Sigmoid colon (tissue), 7 donors: ENCODE measurements around the gene PTPRA. TPM values are rescaled to one million over a fixed set of nuclear protein-coding genes. Genes with fewer than 3 reads are reported as not detected.

ENCODE experiments used
- DNase-seq: peaks from one replicate; pipeline ENCODE4 v3.0.0-alpha.2; 2019
- H3K27ac ChIP-seq, 4 donors: fragments of 200-600 bp; sonication (generic); one replicate each; pipeline ENCODE4 v1.5.1; 2016 to 2019; ENCODE audit warnings: mild to moderate bottlenecking in 1 of 4
- H3K27me3 ChIP-seq, 3 donors: fragments of 200-600 bp; sonication (generic); one replicate each; pipeline ENCODE4 v1.5.1; 2019; ENCODE audit warnings: mild to moderate bottlenecking in 1 of 3
- H3K36me3 ChIP-seq, 4 donors: fragments of 200-600 bp; sonication (generic); one replicate each; pipeline ENCODE4 v1.5.1; 2016 to 2019
- H3K4me1 ChIP-seq, 4 donors: fragments of 200-600 bp; sonication (generic); one replicate each; pipeline ENCODE4 v1.5.1; 2017 to 2019
- H3K4me3 ChIP-seq, 4 donors: fragments of 200-600 bp; sonication (generic); one replicate each; pipeline ENCODE4 v1.5.1; 2017 to 2019; ENCODE audit warnings: mild to moderate bottlenecking in 2 of 4, moderate library complexity in 1 of 4
- H3K9me3 ChIP-seq, 4 donors: fragments of 200-600 bp in 3 of 4; sonication (generic) in 3 of 4; one replicate each; pipeline versions ENCODE4 v1.5.1 to v1.6.1; 2013 to 2019
- CTCF ChIP-seq, 4 experiments: fragments of 450-650 bp in 3 of 4; fragments of 200-600 bp in 1 of 4; IDR thresholded peaks; one replicate each; pipeline ENCODE4 v1.5.1; 2016 to 2019; ENCODE audit warnings: antibody characterized with exemption in 4 of 4, mild to moderate bottlenecking in 3 of 4, moderate library complexity in 2 of 4
- EP300 ChIP-seq, 4 donors: sonication (generic); formaldehyde crosslinking; IDR thresholded peaks; one replicate each; pipeline ENCODE4 v1.6.1; 2017; ENCODE audit warnings: antibody characterized with exemption in 4 of 4
- POLR2A ChIP-seq, 2 donors: fragments of 450-650 bp; IDR thresholded peaks; one replicate each; pipeline ENCODE4 v1.6.1; 2016; ENCODE audit warnings: antibody characterized with exemption in 2 of 2, mild to moderate bottlenecking in 2 of 2, moderate library complexity in 2 of 2
- POLR2AphosphoS5 ChIP-seq, 4 donors: sonication (generic); formaldehyde crosslinking; IDR thresholded peaks; one replicate each; pipeline ENCODE4 v1.6.1; 2017; ENCODE audit warnings: antibody characterized with exemption in 4 of 4
- WGBS, 2 donors: extraction: QIAGEN DNeasy Blood & Tissue Kit; methylation state at CpG; one replicate each; pipeline ENCODE4 v1.1.7; 2013; 5-methylcytosine and 5-hydroxymethylcytosine counted together
- intact Hi-C: fragments of 100-400 bp; cut with DNase I; formaldehyde crosslinking; loops from one replicate; pipeline ENCODE4 v1.15.1; 2023
- polyA plus RNA-seq, 3 donors: library from polyadenylated mRNA; stranded (reverse); fragments of 200-250 nt; gene quantifications; one replicate each; pipeline ENCODE4 v1.2.3, GENCODE V29; 2013
- total RNA-seq, 4 donors: library from RNA; depleted of rRNA; stranded (reverse); fragments of >200 nt; gene quantifications; one replicate each; pipeline ENCODE4 v1.1.0, GENCODE V29; 2016
- donor health status: healthy with polysubstance abuse.
- donor health status: Bipolar disorder and iron deficiency.
- donor health status: healthy.

PTPRA gene
- total and polyA plus RNA-seq, 7 donors: 10.2 to 86.4 (median 62.0) TPM

GRCh38 chr20:2887715-2888114 is 14.4 kb downstream of the PTPRA start:
- WGBS, 2 donors: 90 to 92% methylated on average over 3 of the region's 3 CpGs

DNA sequence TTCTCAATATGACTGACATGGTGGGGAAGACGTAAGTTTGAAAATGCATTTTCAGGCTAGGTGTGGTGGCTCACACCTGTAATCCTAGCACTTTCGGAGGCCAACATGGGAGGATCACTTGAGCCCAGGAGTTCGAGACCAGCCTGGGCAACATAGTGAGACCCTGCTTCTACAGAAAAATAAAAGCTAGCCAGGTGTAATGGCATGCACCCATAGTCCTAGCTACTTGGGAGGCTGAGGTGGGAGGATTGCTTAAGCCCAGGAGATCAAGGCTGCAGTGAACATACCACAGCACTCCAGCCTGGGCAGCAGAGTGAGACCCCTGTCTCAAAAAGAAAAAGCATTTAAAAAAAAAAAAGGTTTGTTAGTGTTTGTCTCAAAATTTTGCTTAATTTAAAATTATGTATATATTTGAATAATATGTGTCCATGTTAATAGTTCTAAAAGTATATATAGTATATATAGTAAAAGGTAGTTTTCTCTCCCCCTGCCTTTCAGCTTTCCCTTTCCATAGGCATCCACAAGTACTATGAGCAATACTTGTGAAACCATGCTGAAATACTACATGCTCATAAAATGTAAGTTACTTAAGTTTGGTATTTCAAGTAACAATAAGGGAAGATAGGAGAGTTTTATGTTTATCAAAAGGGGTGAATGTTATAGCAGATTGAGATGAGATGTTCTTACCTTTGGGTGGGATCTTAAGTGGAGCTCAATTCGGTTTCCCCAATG is 15.1 kb downstream of the PTPRA start:
- WGBS, 2 donors: 90 to 95% methylated on average over 4 of the region's 4 CpGs
- intact Hi-C loops: no loop called here
- Histone ChIP-seq H3K36me3 (no peaks in the 10 kb centered on the region), H3K4me3 (no peak overlapping the region), H3K27me3 (no peaks in the 10 kb centered on the region), H3K4me1 (peaks cover 0 to 18% (median 13%) of the 10 kb centered on the region in 4 donors), H3K27ac (no peak overlapping the region), H3K9me3 (no peaks in the 10 kb centered on the region)
- no peak for DNase-seq
- TF ChIP-seq CTCF (IDR thresholded peaks at IDR 0.05) (no peak), POLR2A (IDR thresholded peaks at IDR 0.05) (no peak), POLR2AphosphoS5 (IDR thresholded peaks at IDR 0.05) (no peak), EP300 (IDR thresholded peaks at IDR 0.05) (no peak)

More at GRCh38 chr20:2887715-2888114, 14.4 kb downstream of the PTPRA start:
- H3K4me1 ChIP-seq: peaks cover 0 to 17% (median 12%) of the 10 kb centered on the region in 4 donors
- no peak for DNase-seq
- H3K27ac ChIP-seq: no peak overlapping the region
- intact Hi-C loops: no loop called here
- no peaks in the 10 kb centered on the region for H3K9me3 ChIP-seq
- H3K36me3 ChIP-seq: no peaks in the 10 kb centered on the region
- no peaks in the 10 kb centered on the region for H3K27me3 ChIP-seq
- TF ChIP-seq POLR2AphosphoS5 (IDR thresholded peaks at IDR 0.05): no peak
- TF ChIP-seq POLR2A (IDR thresholded peaks at IDR 0.05): no peak
- no peak for TF ChIP-seq EP300 (IDR thresholded peaks at IDR 0.05)
- no peak for TF ChIP-seq CTCF (IDR thresholded peaks at IDR 0.05)
- no peak overlapping the region for H3K4me3 ChIP-seq

- no peaks in the 10 kb centered on the region for H3K36me3 ChIP-seq
- no peak overlapping the region for H3K4me3 ChIP-seq
- WGBS, 2 donors: 45 to 85% methylated on average over 1 of the region's 1 CpG
- TF ChIP-seq EP300 (IDR thresholded peaks at IDR 0.05) (no peak), POLR2AphosphoS5 (IDR thresholded peaks at IDR 0.05) (no peak), POLR2A (IDR thresholded peaks at IDR 0.05) (no peak), CTCF (IDR thresholded peaks at IDR 0.05) (no peak)
- intact Hi-C loops: no loop called here
- H3K9me3 ChIP-seq: no peaks in the 10 kb centered on the region
- peaks cover 0 to 18% (median 13%) of the 10 kb centered on the region in 4 donors for H3K4me1 ChIP-seq
- no peak overlapping the region for H3K27ac ChIP-seq
- no peak for DNase-seq
- no peaks in the 10 kb centered on the region for H3K27me3 ChIP-seq
Measured at GRCh38 chr20:2889209-2889608, 15.9 kb downstream of the PTPRA start.

GRCh38 chr20:2889797-2890196 is 16.5 kb downstream of the PTPRA start:
- WGBS, 2 donors: 95 to 97% methylated on average over 3 of the region's 3 CpGs

More at GRCh38 chr20:2889797-2890196, 16.5 kb downstream of the PTPRA start:
- Histone ChIP-seq H3K4me3 (no peak overlapping the region), H3K27ac (no peak overlapping the region), H3K9me3 (no peaks in the 10 kb centered on the region), H3K36me3 (no peaks in the 10 kb centered on the region), H3K4me1 (peaks cover 0 to 18% (median 13%) of the 10 kb centered on the region in 4 donors), H3K27me3 (no peaks in the 10 kb centered on the region)
- TF ChIP-seq POLR2A (IDR thresholded peaks at IDR 0.05) (no peak), EP300 (IDR thresholded peaks at IDR 0.05) (no peak), CTCF (IDR thresholded peaks at IDR 0.05) (no peak), POLR2AphosphoS5 (IDR thresholded peaks at IDR 0.05) (no peak)
- no peak for DNase-seq
- intact Hi-C loops: no loop called here
